Activated naive CD8-positive, alpha-beta T cell (primary cell): Measurements from ENCODE around the gene ARL13B.
"Not testable (repeated sequence)": the region's sequence is repeated elsewhere in the genome, so short reads cannot be mapped to it uniquely, and the experiment has no call there.

Experiments used
- H3K27ac Mint-ChIP-seq: one replicate; pipeline ENCODE4 v1.8.0; 2021; ENCODE audit warnings: mixed read lengths
- H3K27me3 Mint-ChIP-seq: one replicate; pipeline ENCODE4 v1.8.0; 2021; ENCODE audit warnings: mixed read lengths
- H3K36me3 Mint-ChIP-seq: one replicate; pipeline ENCODE4 v1.8.0; 2021; ENCODE audit warnings: mixed read lengths
- H3K4me1 Mint-ChIP-seq: one replicate; pipeline ENCODE4 v1.8.0; 2021; ENCODE audit warnings: low read depth, mixed read lengths
- H3K4me3 Mint-ChIP-seq: one replicate; pipeline ENCODE4 v1.8.0; 2021; ENCODE audit warnings: mild to moderate bottlenecking, mixed read lengths
- H3K9me3 Mint-ChIP-seq: one replicate; pipeline ENCODE4 v1.8.0; 2021; ENCODE audit warnings: low read depth, mixed read lengths

The ARL13B gene

DNA sequence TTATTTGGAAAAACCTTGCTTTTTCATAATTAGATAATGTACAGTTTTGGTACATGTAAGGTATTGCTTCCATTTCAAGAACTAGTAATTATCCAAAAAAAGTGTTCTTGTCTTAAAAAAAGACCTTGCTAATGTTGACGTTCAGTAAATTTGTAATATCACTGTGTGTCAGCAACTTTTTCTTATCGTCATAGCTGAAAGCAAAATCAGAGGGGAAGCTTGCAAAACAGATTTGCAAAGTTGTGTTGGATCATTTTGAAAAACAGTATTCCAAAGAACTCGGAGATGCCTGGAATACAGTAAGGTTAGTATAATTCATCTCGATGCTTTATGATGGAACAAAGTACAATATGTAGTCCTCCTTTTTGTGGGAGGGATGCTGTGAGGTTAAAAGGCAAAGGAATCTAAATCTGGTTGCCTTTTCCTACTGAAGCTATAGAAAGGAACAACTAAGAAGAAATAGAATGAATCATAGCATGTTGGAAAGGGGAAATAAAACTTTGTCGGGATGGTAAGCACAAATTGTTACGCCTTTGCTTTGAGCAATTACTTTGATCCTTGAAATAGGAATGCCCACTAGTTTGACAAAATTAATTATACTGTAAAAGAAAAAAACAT, 84.4 kb downstream of the ARL13B start:
- Mint-ChIP-seq H3K36me3 (peaks cover 16% of the 10 kb centered on the region), H3K27me3 (no peaks in the 10 kb centered on the region), H3K4me3 (peak overlapping the region; percentile 97), H3K27ac (peak overlapping the region; percentile 99), H3K9me3 (peaks cover 5% of the 10 kb centered on the region), H3K4me1 (peaks cover 64% of the 10 kb centered on the region)

DNA sequence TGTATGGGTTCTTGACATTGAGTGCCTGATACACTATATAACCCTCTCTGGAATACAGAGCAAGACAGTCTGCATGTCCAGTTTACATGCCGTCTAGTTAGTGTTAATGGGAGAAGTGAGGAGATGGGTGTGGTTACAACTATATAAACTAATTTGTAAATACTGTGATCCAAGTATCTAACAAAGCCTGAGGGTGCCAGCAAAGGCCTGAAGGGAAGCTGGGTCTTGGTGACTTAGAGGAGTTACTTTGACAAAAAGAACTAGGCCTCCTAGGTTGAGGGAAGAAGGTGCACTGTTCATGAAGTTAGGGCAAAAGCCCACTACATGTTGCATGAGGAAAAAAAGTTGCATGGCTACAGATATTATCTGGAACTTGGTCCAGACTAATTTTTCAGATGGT, 85.2 kb downstream of the ARL13B start:
- peaks cover 67% of the 10 kb centered on the region for H3K4me1 Mint-ChIP-seq
- H3K36me3 Mint-ChIP-seq = peaks cover 14% of the 10 kb centered on the region
- no peaks in the 10 kb centered on the region for H3K27me3 Mint-ChIP-seq
- no peak overlapping the region for H3K27ac Mint-ChIP-seq
- H3K4me3 Mint-ChIP-seq = peak overlapping the region; percentile 46
- peaks cover 5% of the 10 kb centered on the region for H3K9me3 Mint-ChIP-seq

DNA sequence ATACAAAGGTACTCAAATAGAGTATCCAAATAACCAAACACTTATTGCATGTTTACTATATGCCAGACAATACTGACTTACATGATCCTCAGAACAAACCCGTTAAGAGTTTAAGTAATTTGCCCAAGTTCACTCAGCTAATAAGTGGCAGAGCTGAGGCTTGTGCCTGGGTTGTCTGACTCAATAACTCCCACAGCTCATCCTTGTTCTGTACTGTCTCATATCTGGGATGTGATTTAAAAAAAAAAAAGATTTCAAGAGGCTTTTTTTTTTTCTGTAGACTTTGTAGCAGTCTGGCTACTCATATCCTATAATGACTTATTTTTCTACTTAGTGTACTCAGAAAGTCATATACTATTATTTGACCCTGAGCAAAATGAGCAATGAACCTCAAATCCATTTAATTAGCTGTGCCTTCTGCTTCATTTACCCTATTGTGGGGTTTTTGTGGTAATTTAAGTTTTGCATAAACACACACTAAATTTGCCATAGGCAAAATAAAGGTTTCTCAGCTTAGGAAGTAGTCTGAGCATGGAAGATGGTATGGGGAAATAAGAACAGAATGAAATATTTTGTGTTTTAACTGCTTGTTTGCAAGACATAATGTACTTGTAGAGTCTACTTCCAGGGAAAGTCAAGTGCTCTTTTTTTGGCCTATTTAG, 86.0 kb downstream of the ARL13B start:
- peaks cover 66% of the 10 kb centered on the region for H3K4me1 Mint-ChIP-seq
- no peak overlapping the region for H3K4me3 Mint-ChIP-seq
- peaks cover 5% of the 10 kb centered on the region for H3K9me3 Mint-ChIP-seq
- H3K27ac Mint-ChIP-seq = no peak overlapping the region
- H3K36me3 Mint-ChIP-seq = peaks cover 11% of the 10 kb centered on the region
- no peaks in the 10 kb centered on the region for H3K27me3 Mint-ChIP-seq

DNA sequence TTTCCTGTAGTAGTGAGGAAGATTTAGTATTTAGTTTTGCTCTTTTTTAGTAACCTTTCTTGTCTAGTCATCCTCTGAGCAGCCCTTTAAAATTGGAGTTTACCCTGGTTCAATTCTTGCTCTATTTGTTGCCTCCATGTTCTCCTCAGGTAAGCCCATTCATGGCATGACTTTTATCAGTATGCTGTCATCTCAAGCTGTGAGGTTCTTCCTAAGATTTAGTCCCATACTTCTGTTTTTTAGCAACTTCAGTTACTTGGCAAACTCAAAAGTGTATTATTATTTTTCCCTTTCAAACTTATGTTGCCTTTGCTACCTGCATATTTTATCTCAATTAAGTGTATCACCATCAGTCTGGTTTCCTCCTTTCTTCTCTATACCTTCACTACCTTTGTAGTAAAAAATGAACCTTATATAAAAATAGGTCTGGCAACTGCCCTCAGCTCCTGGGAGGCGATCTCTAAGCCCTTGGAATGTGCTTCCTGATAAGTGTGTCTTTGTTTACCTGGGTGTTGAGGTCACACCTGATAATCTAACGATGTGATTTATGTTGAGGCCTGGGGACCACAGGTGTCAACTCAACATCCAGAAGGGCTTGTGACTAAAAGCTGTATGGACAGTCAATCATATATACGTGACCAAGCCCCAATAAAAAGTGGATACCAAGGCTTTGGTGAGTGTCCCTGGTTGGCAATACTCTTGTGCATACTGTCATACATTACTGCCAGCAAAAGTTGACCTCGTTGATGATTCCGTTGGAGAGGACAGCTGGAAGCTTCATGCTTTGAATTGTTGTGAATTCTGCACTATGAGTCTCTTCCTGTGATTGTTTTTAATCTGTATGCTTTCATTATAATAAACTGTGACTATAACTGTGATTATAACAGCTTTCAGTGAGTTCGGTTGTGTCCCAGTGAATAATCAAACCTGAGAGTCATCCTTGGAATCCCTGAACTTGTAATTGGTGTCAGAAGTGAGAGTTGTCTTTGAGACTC, 86.8 kb downstream of the ARL13B start:
- Mint-ChIP-seq H3K4me1 (peaks cover 73% of the 10 kb centered on the region), H3K9me3 (peaks cover 5% of the 10 kb centered on the region), H3K27me3 (no peaks in the 10 kb centered on the region), H3K27ac (peak overlapping the region; percentile 62), H3K4me3 (peak overlapping the region; percentile 2), H3K36me3 (peaks cover 10% of the 10 kb centered on the region)

DNA sequence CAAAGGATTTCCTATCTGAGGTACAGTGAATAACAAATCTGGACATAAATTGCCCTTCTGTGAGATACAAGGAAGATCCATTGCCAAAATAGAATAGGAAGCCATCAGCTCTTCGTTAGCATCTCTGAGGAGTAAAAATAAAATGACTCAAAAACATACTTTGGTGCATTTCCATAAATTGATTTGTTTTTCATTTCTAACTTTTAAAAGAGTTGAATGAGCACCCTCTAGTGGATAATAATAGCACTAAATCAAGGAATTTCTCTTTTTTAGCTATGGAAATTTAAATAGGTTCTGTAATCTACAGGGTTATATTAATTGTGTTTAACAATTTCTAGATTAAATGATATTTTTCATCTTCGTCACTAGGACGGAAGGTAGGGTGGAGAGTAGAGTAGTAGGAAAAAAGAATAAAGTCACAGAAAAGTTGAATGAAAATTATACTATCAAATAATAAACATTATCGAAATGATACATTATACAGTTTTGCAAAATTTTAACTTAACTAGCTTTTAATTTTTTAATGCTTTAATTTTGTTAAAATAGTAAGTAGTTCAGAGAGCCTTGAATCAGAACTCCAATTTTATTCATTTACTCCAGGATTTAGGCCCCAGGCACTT, 89.3 kb downstream of the ARL13B start:
- no peak overlapping the region for H3K4me3 Mint-ChIP-seq
- H3K36me3 Mint-ChIP-seq = peaks cover 15% of the 10 kb centered on the region
- H3K27me3 Mint-ChIP-seq = no peaks in the 10 kb centered on the region
- peak overlapping the region; percentile 31 for H3K27ac Mint-ChIP-seq
- H3K9me3 Mint-ChIP-seq = peaks cover 5% of the 10 kb centered on the region
- H3K4me1 Mint-ChIP-seq = peaks cover 78% of the 10 kb centered on the region

DNA sequence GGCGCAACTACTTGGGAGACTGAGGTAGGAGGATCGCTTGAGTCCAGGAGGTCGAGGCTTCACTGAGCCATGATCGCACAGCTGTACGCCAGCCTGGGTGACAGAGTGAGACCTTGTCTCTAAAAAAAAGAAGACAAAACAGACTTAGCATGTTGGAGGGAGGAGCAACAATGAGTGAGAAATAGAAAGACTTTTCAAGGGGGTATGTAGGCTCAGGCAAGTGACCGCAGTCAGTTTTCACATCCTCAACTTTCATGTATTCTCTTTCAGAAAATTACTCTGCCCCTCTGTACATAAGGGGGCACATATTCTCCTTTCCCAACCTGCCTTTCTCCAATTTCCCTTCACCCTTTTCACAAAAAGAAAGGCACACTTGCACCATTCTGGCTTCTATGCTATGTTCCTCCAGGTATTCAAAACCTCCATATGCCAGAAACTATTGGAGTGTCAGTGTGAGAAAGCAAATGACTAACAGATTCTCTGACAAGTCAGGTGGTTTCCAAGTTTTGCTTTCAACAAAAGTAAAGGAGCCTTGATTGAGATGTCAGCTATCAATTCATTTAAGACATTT, 90.5 kb downstream of the ARL13B start:
- H3K36me3 Mint-ChIP-seq = peaks cover 15% of the 10 kb centered on the region
- peaks cover 75% of the 10 kb centered on the region for H3K4me1 Mint-ChIP-seq
- H3K27ac Mint-ChIP-seq = no peak overlapping the region
- no peak overlapping the region for H3K4me3 Mint-ChIP-seq
- H3K27me3 Mint-ChIP-seq = no peaks in the 10 kb centered on the region
- H3K9me3 Mint-ChIP-seq = peaks cover 5% of the 10 kb centered on the region

DNA sequence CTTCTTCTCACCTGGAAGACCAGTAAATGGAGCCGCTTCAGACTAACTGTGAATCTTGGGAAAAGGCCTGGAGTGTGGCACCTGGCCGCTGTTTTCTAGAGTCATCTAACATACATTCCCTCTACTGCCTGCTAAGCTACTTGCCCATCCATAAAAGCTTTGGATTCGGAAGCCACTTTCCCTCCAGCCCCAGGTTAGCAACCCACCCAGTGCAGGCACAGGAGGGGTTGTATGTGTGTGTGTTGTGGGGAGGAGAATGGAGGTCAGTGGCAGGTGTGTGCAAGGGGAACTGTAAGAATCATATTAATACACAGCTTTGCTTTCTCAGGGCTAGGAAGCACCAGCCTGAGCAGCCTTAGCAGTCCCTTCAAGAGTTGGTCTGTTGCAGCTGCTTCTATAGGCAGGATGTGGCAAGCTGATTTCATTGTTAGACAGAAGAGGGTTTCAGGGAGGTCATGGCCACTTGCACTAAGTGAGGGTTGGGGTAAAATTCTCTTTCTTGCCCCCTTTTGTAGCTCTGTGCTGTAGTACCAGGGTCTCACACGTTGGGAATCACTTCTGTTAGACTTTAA, 91.8 kb downstream of the ARL13B start:
- Mint-ChIP-seq H3K4me1 (peaks cover 63% of the 10 kb centered on the region), H3K27ac (peak overlapping the region; percentile 41), H3K36me3 (peaks cover 25% of the 10 kb centered on the region), H3K4me3 (no peak overlapping the region), H3K9me3 (peaks cover 5% of the 10 kb centered on the region), H3K27me3 (no peaks in the 10 kb centered on the region)

DNA sequence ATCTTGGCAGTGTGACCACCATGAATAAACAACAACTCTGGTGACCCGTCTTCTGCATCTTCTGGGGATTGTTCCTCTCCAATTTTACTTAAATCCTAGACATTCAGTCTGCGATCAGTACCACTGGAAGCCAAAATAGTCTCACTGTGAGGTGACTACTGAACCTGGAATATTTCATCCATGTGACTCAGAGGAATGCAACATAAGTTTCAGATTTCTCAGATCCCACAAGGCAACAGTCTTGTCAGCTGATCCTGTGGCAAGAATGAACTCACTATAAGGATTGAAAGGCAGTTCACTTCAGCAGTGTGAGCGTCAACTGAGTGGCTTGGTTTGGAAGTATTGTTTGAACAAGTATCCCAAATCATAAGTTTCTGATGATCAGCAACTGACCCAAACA, 96.1 kb downstream of the ARL13B start:
- Mint-ChIP-seq H3K9me3 (no peaks in the 10 kb centered on the region), H3K4me3 (no peak overlapping the region), H3K27me3 (no peaks in the 10 kb centered on the region), H3K27ac (no peak overlapping the region), H3K36me3 (peaks cover 21% of the 10 kb centered on the region), H3K4me1 (peaks cover 65% of the 10 kb centered on the region)

DNA sequence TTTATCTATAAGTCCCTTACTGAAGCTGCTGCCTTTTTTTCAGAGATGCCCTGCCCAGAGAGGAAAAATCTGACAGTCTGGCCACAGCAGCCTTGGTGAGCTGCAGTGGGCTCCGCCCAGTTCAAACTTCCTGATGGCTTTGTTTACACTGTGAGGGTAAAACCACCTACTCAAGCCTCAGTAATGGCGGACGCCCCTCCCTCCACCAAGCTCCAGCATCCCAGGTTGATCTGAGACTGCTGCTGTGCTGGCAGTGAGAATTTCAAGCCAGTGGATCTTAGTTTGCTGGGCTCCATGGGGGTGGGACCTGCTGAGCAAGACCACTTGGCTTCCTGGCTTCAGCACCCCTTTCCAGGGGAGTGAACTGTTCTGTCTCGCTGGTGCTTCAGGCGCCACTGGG, 100.6 kb downstream of the ARL13B start:
- H3K36me3 Mint-ChIP-seq = peaks cover 17% of the 10 kb centered on the region
- H3K9me3 Mint-ChIP-seq, H3K4me3 Mint-ChIP-seq, H3K27me3 Mint-ChIP-seq, H3K27ac Mint-ChIP-seq: not testable (repeated sequence)
- H3K4me1 Mint-ChIP-seq = peaks cover 51% of the 10 kb centered on the region

DNA sequence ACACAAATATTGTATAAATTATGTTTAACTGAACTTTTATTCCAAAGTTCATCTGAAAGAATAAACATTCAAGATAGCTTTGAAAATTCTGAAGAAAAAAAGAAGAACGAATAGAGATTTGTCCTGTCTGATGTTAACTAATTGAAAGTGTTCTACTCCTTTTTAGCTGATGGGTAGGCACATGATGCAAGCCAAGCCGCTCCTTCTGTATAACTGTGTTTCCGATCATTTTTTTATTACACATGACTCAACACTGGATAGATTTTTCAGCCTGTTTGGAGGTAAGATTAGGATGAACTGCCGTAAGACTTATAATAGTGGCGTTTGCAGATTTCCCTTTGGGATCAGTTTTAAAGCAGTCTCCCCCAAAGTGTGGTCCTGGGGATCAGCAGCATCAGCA, 101.9 kb downstream of the ARL13B start:
- Mint-ChIP-seq H3K27ac (no peak overlapping the region), H3K36me3 (peaks cover 6% of the 10 kb centered on the region), H3K4me1 (peaks cover 49% of the 10 kb centered on the region)

DNA sequence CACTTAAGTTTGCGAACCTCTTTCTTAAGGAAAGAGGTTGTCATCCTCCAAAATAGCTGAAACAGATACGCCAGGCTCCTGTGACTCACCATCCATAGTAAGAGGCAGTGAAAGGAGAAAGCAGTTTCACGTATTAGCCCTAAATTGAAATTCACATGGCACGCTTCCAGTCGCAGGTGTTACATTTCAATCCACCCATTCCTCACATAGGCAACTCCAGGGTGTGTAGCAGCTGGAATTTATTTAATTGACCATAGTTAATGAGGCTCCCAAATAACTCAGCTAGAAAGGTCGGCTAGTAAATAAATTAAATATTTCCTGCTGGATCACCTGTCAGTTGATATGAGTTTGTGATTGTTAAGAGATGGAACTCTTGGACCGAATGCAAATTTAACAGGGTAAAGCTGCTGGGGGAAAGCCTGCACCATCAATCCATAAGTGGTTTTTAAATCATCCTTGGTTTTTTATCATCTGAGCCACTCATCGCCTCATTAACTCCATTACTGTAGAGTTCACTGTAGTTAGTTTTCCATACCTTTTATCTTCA, 102.5 kb downstream of the ARL13B start:
- Mint-ChIP-seq H3K27me3 (no peaks in the 10 kb centered on the region), H3K9me3 (no peaks in the 10 kb centered on the region), H3K4me3 (no peak overlapping the region), H3K4me1 (peaks cover 49% of the 10 kb centered on the region), H3K27ac (no peak overlapping the region), H3K36me3 (peaks cover 5% of the 10 kb centered on the region)

More for the DNA sequence above, 101.9 kb downstream of the ARL13B start:
- H3K9me3 Mint-ChIP-seq = no peaks in the 10 kb centered on the region
- no peaks in the 10 kb centered on the region for H3K27me3 Mint-ChIP-seq
- H3K4me3 Mint-ChIP-seq = no peak overlapping the region

DNA sequence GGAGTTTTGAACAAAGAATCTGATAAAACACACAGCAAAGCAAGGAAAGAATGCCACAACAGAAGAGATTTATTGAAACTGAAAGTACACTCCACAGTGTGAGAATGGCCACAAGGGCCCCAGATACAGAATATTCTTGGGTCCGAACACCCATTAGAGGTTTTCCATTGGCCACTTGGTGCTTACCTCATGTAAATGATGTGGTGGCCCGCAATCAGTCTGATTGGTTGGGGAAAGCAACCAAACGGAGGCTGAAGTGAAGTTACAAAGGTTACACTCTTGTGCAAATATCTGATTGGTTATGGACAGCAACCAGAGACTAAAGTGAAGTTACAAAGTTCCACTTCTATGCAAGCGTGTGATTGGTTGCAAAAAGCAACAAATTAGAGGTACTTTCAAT, 103.3 kb downstream of the ARL13B start:
- Mint-ChIP-seq H3K36me3 (peaks cover 8% of the 10 kb centered on the region), H3K4me3 (no peak overlapping the region), H3K9me3 (no peaks in the 10 kb centered on the region), H3K27me3 (no peaks in the 10 kb centered on the region), H3K27ac (no peak overlapping the region), H3K4me1 (peaks cover 42% of the 10 kb centered on the region)

DNA sequence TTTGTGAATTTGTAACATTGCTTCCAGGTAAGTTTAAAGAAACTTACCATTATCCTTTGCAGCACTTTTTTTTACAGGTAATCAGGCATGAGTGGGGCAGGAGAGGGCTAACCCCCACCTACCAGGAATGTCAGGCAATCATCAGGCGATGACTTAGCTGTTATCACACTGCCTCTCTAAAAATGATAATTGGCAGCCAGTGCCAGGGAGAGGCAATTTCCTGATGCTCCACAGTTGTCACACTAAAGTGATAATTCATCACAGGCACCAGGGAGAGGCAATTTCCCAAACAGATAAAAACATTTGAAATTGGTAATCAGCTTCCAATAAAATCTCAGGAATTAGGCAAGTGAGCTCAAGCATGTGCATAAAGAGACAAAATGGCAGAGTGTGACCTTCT, 109.2 kb downstream of the ARL13B start:
- no peak overlapping the region for H3K4me3 Mint-ChIP-seq
- H3K27me3 Mint-ChIP-seq = no peaks in the 10 kb centered on the region
- peaks cover 3% of the 10 kb centered on the region for H3K4me1 Mint-ChIP-seq
- H3K9me3 Mint-ChIP-seq = no peaks in the 10 kb centered on the region
- no peak overlapping the region for H3K27ac Mint-ChIP-seq
- H3K36me3 Mint-ChIP-seq = peaks cover 17% of the 10 kb centered on the region

DNA sequence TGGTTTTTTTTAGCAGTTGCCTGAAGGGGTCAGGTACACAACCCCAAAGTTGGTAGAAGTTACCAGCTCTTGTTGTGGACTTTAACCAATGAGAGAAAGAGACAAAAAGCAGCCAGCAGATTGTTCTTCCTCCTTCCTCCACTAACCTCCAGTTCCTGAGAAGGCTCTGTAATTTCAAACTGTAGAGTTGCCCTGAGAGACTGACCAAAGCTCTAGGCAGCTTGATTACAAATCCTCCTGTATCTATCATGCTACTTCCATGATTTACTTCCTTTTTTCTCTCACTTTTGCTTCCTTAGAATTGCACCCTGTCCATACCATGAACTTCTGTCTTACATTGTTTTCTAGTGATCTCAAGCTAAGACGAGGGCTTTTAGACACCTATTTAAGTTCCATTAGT, 112.1 kb downstream of the ARL13B start:
- H3K9me3 Mint-ChIP-seq = no peaks in the 10 kb centered on the region
- H3K27me3 Mint-ChIP-seq = no peaks in the 10 kb centered on the region
- H3K36me3 Mint-ChIP-seq = peaks cover 19% of the 10 kb centered on the region
- no peak overlapping the region for H3K4me3 Mint-ChIP-seq
- H3K4me1 Mint-ChIP-seq = peaks cover 1% of the 10 kb centered on the region
- H3K27ac Mint-ChIP-seq = no peak overlapping the region
